ENCODE data around the gene RIGI. TPM values are rescaled to one million over a fixed set of nuclear protein-coding genes. Genes with fewer than 3 reads are reported as not detected.

RIGI gene
- total RNA-seq, 1 donor from 2014 or later, result 12.3 TPM

DNA sequence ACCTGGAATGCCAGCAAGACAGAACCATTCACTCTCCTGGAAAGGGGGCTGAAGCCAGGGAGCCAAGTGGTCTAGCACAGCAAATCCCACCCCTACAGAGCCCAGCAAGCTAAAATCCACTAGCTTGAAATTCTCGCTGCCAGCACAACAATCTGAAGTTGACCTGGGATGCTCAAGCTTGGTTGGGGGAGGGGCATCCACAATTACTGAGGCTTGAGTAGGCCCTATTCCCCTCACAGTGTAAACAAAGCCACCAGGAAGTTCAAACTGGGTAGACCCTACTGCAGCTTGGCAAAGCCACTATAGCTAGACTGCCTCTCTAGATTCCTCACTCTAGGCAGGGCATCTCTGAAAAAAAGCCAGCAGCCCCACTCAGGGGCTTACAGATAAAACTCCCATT, 17.3 kb downstream of the RIGI start:
- POLR2A ChIA-PET, result no interaction called here
- CTCF ChIA-PET, result no interaction called here
- H3K9me3 Mint-ChIP-seq, result no peaks in the 10 kb centered on the region
- H3K4me1 Mint-ChIP-seq, result peaks cover 33% of the 10 kb centered on the region
- DNase-seq (no peak), ATAC-seq (ENCODE audit: low read depth) (no peak)
- TF ChIP-seq, protein P1, sequence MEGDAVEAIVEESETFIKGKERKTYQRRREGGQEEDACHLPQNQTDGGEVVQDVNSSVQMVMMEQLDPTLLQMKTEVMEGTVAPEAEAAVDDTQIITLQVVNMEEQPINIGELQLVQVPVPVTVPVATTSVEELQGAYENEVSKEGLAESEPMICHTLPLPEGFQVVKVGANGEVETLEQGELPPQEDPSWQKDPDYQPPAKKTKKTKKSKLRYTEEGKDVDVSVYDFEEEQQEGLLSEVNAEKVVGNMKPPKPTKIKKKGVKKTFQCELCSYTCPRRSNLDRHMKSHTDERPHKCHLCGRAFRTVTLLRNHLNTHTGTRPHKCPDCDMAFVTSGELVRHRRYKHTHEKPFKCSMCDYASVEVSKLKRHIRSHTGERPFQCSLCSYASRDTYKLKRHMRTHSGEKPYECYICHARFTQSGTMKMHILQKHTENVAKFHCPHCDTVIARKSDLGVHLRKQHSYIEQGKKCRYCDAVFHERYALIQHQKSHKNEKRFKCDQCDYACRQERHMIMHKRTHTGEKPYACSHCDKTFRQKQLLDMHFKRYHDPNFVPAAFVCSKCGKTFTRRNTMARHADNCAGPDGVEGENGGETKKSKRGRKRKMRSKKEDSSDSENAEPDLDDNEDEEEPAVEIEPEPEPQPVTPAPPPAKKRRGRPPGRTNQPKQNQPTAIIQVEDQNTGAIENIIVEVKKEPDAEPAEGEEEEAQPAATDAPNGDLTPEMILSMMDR (IDR thresholded peaks at IDR 0.05), result no peak
- H3K36me3 Mint-ChIP-seq (ENCODE audit: low read depth), result peaks cover 3% of the 10 kb centered on the region
- intact Hi-C loops (cut with micrococcal nuclease), result no loop called here
- H3K27me3 Mint-ChIP-seq, result no peaks in the 10 kb centered on the region
- H3K27ac Mint-ChIP-seq, result no peak overlapping the region
- H3K4me3 Mint-ChIP-seq, result no peak overlapping the region

- no peak overlapping the region for H3K27ac Mint-ChIP-seq
- H3K36me3 Mint-ChIP-seq (ENCODE audit: low read depth), result peaks cover 35% of the 10 kb centered on the region
- ATAC-seq (ENCODE audit: low read depth), result no peak
- no peaks in the 10 kb centered on the region for H3K9me3 Mint-ChIP-seq
- no peak for DNase-seq
- POLR2A ChIA-PET, result no interaction called here
- no peaks in the 10 kb centered on the region for H3K4me1 Mint-ChIP-seq
- no peaks in the 10 kb centered on the region for H3K27me3 Mint-ChIP-seq
- TF ChIP-seq, protein P1 (IDR thresholded peaks at IDR 0.05), result no peak
- CTCF ChIA-PET, result no interaction called here
- no peak overlapping the region for H3K4me3 Mint-ChIP-seq
- intact Hi-C loops (cut with micrococcal nuclease), result no loop called here
These were observed 23.0 kb downstream of the RIGI start for GRCh38 chr9:32503008-32503407.

DNA sequence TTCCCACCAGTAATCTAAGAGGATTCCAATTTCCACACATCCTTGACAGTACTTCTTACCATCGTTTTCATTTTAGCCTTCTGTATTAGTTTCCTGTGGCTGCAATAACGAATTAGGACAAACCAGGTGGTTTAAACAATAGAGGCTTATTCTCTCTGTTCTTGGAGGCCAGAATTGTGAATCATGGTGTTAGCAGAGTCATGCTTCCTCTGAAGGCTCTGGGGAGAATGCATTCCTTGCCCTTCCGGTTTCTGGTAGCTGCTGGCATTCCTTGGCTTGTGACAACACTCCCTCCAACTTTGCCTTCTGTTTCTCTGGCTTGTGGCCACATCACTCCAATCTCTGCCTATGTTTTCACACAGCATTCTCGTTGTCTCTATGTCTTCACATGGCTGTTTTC, 23.5 kb downstream of the RIGI start:
- TF ChIP-seq, protein P1 (IDR thresholded peaks at IDR 0.05), result no peak
- no peak for DNase-seq
- CTCF ChIA-PET, result no interaction called here
- Mint-ChIP-seq H3K9me3 (no peaks in the 10 kb centered on the region), H3K27ac (no peak overlapping the region), H3K4me1 (no peaks in the 10 kb centered on the region), H3K27me3 (no peaks in the 10 kb centered on the region), H3K4me3 (no peak overlapping the region), H3K36me3 (ENCODE audit: low read depth) (peaks cover 39% of the 10 kb centered on the region)
- ATAC-seq (ENCODE audit: low read depth), result no peak
- intact Hi-C loops (cut with micrococcal nuclease), result no loop called here
- POLR2A ChIA-PET, result no interaction called here

- no peak overlapping the region for H3K4me3 Mint-ChIP-seq
- no peaks in the 10 kb centered on the region for H3K4me1 Mint-ChIP-seq
- H3K27me3 Mint-ChIP-seq, result no peaks in the 10 kb centered on the region
- ChIA-PET POLR2A (no interaction called here), CTCF (no interaction called here)
- no peak for ATAC-seq (ENCODE audit: low read depth)
- TF ChIP-seq, protein P1 (IDR thresholded peaks at IDR 0.05), result no peak
- intact Hi-C loops (cut with micrococcal nuclease), result no loop called here
- DNase-seq, result no peak
- no peaks in the 10 kb centered on the region for H3K9me3 Mint-ChIP-seq
- H3K27ac Mint-ChIP-seq, result no peak overlapping the region
- peaks cover 44% of the 10 kb centered on the region for H3K36me3 Mint-ChIP-seq (ENCODE audit: low read depth)
These were observed 24.1 kb downstream of the RIGI start for GRCh38 chr9:32501868-32502267.

GRCh38 chr9:32500768-32501167, 25.2 kb downstream of the RIGI start:
- no peaks in the 10 kb centered on the region for H3K27me3 Mint-ChIP-seq
- no peak for DNase-seq
- ChIA-PET CTCF (no interaction called here), POLR2A (no interaction called here)
- H3K4me3 Mint-ChIP-seq, result no peak overlapping the region
- peaks cover 55% of the 10 kb centered on the region for H3K36me3 Mint-ChIP-seq (ENCODE audit: low read depth)
- TF ChIP-seq, protein P1 (IDR thresholded peaks at IDR 0.05), result no peak
- H3K27ac Mint-ChIP-seq, result no peak overlapping the region
- H3K4me1 Mint-ChIP-seq, result no peaks in the 10 kb centered on the region
- no peak for ATAC-seq (ENCODE audit: low read depth)
- intact Hi-C loops (cut with micrococcal nuclease), result no loop called here
- H3K9me3 Mint-ChIP-seq, result no peaks in the 10 kb centered on the region
